GM18499 (cell line): ENCODE data around the gene EPS8.
A peak's percentile ranks its signal among the peaks of the same experiment; 100 is the strongest.

ENCODE experiments used
- ATAC-seq: cut with Tn5 transposase; IDR thresholded peaks from one replicate; pipeline ENCODE4 v1.9.1; 2021; ENCODE audit warnings: moderate number of reproducible peaks; ENCODE audit not compliant: insufficient read depth, unreplicated experiment

EPS8 gene

GRCh38 chr12:15789220-15790171 is at the start of gene EPS8:
Gene EPS8, minus strand, starts transcription at chr12:15789388. Its CDS starts 106,437 bp downstream, at chr12:15682951.
- ATAC-seq, result peak; percentile 63

GRCh38 chr12:15837141-15837790 is 48.1 kb upstream of the EPS8 start:
- no peak for ATAC-seq

- ATAC-seq, result no peak
Observed at GRCh38 chr12:15834575-15834974, 45.4 kb upstream of the EPS8 start.

GRCh38 chr12:15831315-15831978 is 42.3 kb upstream of the EPS8 start:
- no peak for ATAC-seq

- no peak for ATAC-seq
Observed at GRCh38 chr12:15830538-15830937, 41.4 kb upstream of the EPS8 start.

GRCh38 chr12:15829949-15830348 is 40.8 kb upstream of the EPS8 start:
- no peak for ATAC-seq

- ATAC-seq, result no peak
Observed at GRCh38 chr12:15829255-15829654, 40.1 kb upstream of the EPS8 start.

GRCh38 chr12:15827136-15827535 is 37.9 kb upstream of the EPS8 start:
- no peak for ATAC-seq

GRCh38 chr12:15824516-15824915 is 35.3 kb upstream of the EPS8 start:
- ATAC-seq, result no peak

- ATAC-seq, result no peak
Observed at GRCh38 chr12:15823360-15824128, 34.4 kb upstream of the EPS8 start.

GRCh38 chr12:15819644-15820437 is 30.7 kb upstream of the EPS8 start:
- no peak for ATAC-seq

- no peak for ATAC-seq
Observed at GRCh38 chr12:15818418-15818817, 29.2 kb upstream of the EPS8 start.

- no peak for ATAC-seq
Observed at GRCh38 chr12:15815730-15816129, 26.5 kb upstream of the EPS8 start.

GRCh38 chr12:15811214-15812127 is 22.3 kb upstream of the EPS8 start:
- ATAC-seq, result no peak

GRCh38 chr12:15808652-15809051 is 19.5 kb upstream of the EPS8 start:
- ATAC-seq, result no peak

GRCh38 chr12:15808250-15808649 is 19.1 kb upstream of the EPS8 start:
- ATAC-seq, result no peak

GRCh38 chr12:15806826-15807225 is 17.6 kb upstream of the EPS8 start:
- ATAC-seq, result no peak
